Iris pigment epithelial cell (primary cell): Measurements from ENCODE around the gene HTR3E.
"Not testable (repeated sequence)": the region's sequence is repeated elsewhere in the genome, so short reads cannot be mapped to it uniquely, and the experiment has no call there.

Experiments used
- DNase-seq: peaks from one replicate; pipeline ENCODE4 v3.0.0-alpha.2; 2011; ENCODE audit warnings: low read depth

HTR3E gene

GRCh38 chr3:184096811-184097383 is at the start of gene HTR3E:
Gene HTR3E (plus strand): TSS chr3:184097064. CDS start chr3:184097530, 466 bp downstream.
- DNase-seq: no peak

- no peak for DNase-seq
These were observed 46.5 kb upstream of the HTR3E start for GRCh38 chr3:184050217-184050847.

- DNase-seq: no peak
These were observed 44.1 kb upstream of the HTR3E start, which contains the start of gene HTR3C for GRCh38 chr3:184052767-184053166. Gene HTR3C (plus strand): TSS chr3:184053047. CDS start chr3:184053081, 34 bp downstream.

GRCh38 chr3:184058029-184058428 is 38.8 kb upstream of the HTR3E start:
- no peak for DNase-seq

GRCh38 chr3:184059424-184059823 is 37.4 kb upstream of the HTR3E start:
- DNase-seq: no peak

GRCh38 chr3:184062637-184063036 is 34.2 kb upstream of the HTR3E start:
- DNase-seq: no peak

GRCh38 chr3:184066211-184066610 is 30.7 kb upstream of the HTR3E start:
- DNase-seq: no peak

- DNase-seq: no peak
These were observed 29.2 kb upstream of the HTR3E start for GRCh38 chr3:184067573-184068055.

- no peak for DNase-seq
These were observed 28.5 kb upstream of the HTR3E start for GRCh38 chr3:184068344-184068743.

- not testable (repeated sequence) for DNase-seq
These were observed 25.7 kb upstream of the HTR3E start for GRCh38 chr3:184071142-184071541.

- no peak for DNase-seq
These were observed 23.2 kb upstream of the HTR3E start for GRCh38 chr3:184073621-184074020.

GRCh38 chr3:184075901-184076300 is 21.0 kb upstream of the HTR3E start:
- no peak for DNase-seq

GRCh38 chr3:184077881-184078280 is 19.0 kb upstream of the HTR3E start:
- peak; percentile 14 for DNase-seq

GRCh38 chr3:184078851-184079250 is 18.0 kb upstream of the HTR3E start:
- peak; percentile 57 for DNase-seq

- no peak for DNase-seq
These were observed 15.6 kb upstream of the HTR3E start for GRCh38 chr3:184081116-184081830.

GRCh38 chr3:184082034-184082433 is 14.8 kb upstream of the HTR3E start:
- DNase-seq: no peak

GRCh38 chr3:184082465-184082864 is 14.4 kb upstream of the HTR3E start:
- DNase-seq: no peak

GRCh38 chr3:184085389-184085852 is 11.4 kb upstream of the HTR3E start:
- peak; percentile 86 for DNase-seq

GRCh38 chr3:184092199-184092598 is 4.7 kb upstream of the HTR3E start:
- DNase-seq: no peak

GRCh38 chr3:184097556-184097955 is 692 bp downstream of the HTR3E start:
- no peak for DNase-seq

GRCh38 chr3:184099806-184100686 is 3.2 kb downstream of the HTR3E start:
- no peak for DNase-seq

GRCh38 chr3:184110316-184110725 is 13.5 kb downstream of the HTR3E start:
- peak; percentile 71 for DNase-seq
